Thyroid gland (tissue), 4 donors: ENCODE results near the gene MT4.

Source experiments
- POLR2A ChIP-seq, 2 donors: fragments of 450-650 bp; IDR thresholded peaks; one replicate each; pipeline ENCODE4 v1.6.1; 2017; ENCODE audit warnings: antibody characterized with exemption in 2 of 2, mild to moderate bottlenecking in 2 of 2, moderate library complexity in 1 of 2
- TF ChIP-seq, protein P1 (sequence below), 6 experiments: fragments of 200-600 bp in 3 of 6; fragments of 450-650 bp in 3 of 6; sonication (generic) in 3 of 6; IDR thresholded peaks; one replicate each; pipeline ENCODE4 v1.5.1; 2016 to 2019; ENCODE audit warnings: antibody characterized with exemption in 6 of 6, mild to moderate bottlenecking in 2 of 6, inconsistent platforms in 1 of 6, moderate library complexity in 1 of 6

DNA sequence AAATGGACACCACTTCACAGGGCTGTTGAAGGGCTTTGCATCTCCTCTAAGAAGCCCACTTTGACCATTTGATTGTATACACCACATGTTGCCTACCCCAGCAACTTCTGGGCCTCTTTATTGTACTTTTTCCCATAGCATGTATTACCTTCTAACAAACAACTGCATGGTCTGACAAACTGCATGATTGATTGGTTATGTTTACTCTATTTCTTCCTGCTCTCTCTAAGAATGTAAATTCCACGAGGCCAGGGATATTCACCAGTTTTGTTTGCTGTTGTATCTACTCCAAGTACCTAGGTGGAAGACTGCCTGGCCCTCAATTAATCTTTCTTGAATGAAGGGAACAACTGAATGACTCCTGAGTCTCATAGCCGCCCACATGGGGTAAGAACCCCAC is 22.8 kb upstream of the MT4 start:
- no peak for TF ChIP-seq POLR2A (IDR thresholded peaks at IDR 0.05)
- TF ChIP-seq, protein P1, sequence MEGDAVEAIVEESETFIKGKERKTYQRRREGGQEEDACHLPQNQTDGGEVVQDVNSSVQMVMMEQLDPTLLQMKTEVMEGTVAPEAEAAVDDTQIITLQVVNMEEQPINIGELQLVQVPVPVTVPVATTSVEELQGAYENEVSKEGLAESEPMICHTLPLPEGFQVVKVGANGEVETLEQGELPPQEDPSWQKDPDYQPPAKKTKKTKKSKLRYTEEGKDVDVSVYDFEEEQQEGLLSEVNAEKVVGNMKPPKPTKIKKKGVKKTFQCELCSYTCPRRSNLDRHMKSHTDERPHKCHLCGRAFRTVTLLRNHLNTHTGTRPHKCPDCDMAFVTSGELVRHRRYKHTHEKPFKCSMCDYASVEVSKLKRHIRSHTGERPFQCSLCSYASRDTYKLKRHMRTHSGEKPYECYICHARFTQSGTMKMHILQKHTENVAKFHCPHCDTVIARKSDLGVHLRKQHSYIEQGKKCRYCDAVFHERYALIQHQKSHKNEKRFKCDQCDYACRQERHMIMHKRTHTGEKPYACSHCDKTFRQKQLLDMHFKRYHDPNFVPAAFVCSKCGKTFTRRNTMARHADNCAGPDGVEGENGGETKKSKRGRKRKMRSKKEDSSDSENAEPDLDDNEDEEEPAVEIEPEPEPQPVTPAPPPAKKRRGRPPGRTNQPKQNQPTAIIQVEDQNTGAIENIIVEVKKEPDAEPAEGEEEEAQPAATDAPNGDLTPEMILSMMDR (IDR thresholded peaks at IDR 0.05), result no peak
